SU-DHL-6 (cell line): ENCODE results near the gene FAM163B.

ENCODE experiments used
- H2AFZ ChIP-seq: fragments of 200-600 bp; sonication (generic); 2 replicates; pipeline ENCODE4 v1.6.1; 2014; ENCODE audit warnings: low read depth, mild to moderate bottlenecking, moderate library complexity, mixed read lengths, antibody characterized with exemption, low read length; ENCODE audit not compliant: severe bottlenecking
- H3F3A ChIP-seq: fragments of 200-600 bp; shearing (Covaris generic); 2 replicates; pipeline ENCODE4 v1.6.0; 2016; ENCODE audit warnings: antibody characterized with exemption, mild to moderate bottlenecking; ENCODE audit not compliant: insufficient read depth
- H3K27ac ChIP-seq: fragments of 200-600 bp; sonication (generic); 2 replicates; pipeline ENCODE4 v1.5.1; 2016; ENCODE audit warnings: low read depth, mild to moderate bottlenecking, low read length, moderate library complexity, mixed read lengths
- H3K27me3 ChIP-seq: fragments of 200-600 bp; sonication (generic), shearing (Covaris generic); 2 replicates; pipeline ENCODE4 v1.6.0; 2014; ENCODE audit warnings: mild to moderate bottlenecking, low read length
- H3K36me3 ChIP-seq: fragments of 200-600 bp; sonication (generic); 2 replicates; pipeline ENCODE4 v1.6.1; 2014; ENCODE audit warnings: mild to moderate bottlenecking, low read length, mixed read lengths
- H3K4me2 ChIP-seq: fragments of 300-600, 200-600 bp; shearing (Covaris generic), sonication (generic); 2 replicates; pipeline ENCODE4 v1.6.0; 2014; ENCODE audit warnings: low read length, low read depth, mild to moderate bottlenecking; ENCODE audit not compliant: poor library complexity, severe bottlenecking
- H3K4me3 ChIP-seq: fragments of 200-600 bp; sonication (generic); 2 replicates; pipeline ENCODE4 v1.5.1; 2014; ENCODE audit warnings: antibody characterized with exemption, low read length, mild to moderate bottlenecking, mixed read lengths; ENCODE audit not compliant: insufficient read depth, poor library complexity, severe bottlenecking
- H3K79me2 ChIP-seq: fragments of 200-600 bp; sonication (generic); 2 replicates; pipeline ENCODE4 v1.6.1; 2014; ENCODE audit warnings: mild to moderate bottlenecking, low read length, moderate library complexity; ENCODE audit not compliant: insufficient read depth
- H3K9ac ChIP-seq: fragments of 200-600 bp; sonication (generic); 2 replicates; pipeline ENCODE4 v1.7.0; 2014; ENCODE audit warnings: mild to moderate bottlenecking, low read length
- H3K9me2 ChIP-seq: fragments of 200-600 bp; sonication (generic); replicated peaks from 2 replicates; pipeline ENCODE4 v1.6.1; 2014; ENCODE audit warnings: low read length; ENCODE audit not compliant: insufficient read depth
- H3K9me3 ChIP-seq: fragments of 200-600 bp; sonication (generic); 2 replicates; pipeline ENCODE4 v1.6.1; 2014; ENCODE audit warnings: low read length, mixed read lengths; ENCODE audit not compliant: insufficient read depth
- H4K20me1 ChIP-seq: fragments of 200-600 bp; sonication (generic); 2 replicates; pipeline ENCODE4 v1.6.1; 2014; ENCODE audit warnings: low read depth, mild to moderate bottlenecking, antibody characterized with exemption, low read length, moderate library complexity, mixed read lengths
- EZH2phosphoT487 ChIP-seq: fragments of 200-600 bp; sonication (generic), shearing (Covaris generic); conservative IDR thresholded peaks from 2 replicates; pipeline ENCODE4 v1.6.1; 2018; ENCODE audit warnings: mild to moderate bottlenecking, antibody characterized with exemption, low read length, moderate library complexity, mixed read lengths
- TF ChIP-seq, protein P1 (sequence below): fragments of 200-600 bp; sonication (generic); IDR thresholded peaks from one replicate; pipeline ENCODE4 v1.5.1; 2017; ENCODE audit warnings: antibody characterized with exemption, mild to moderate bottlenecking, low read length, moderate library complexity; ENCODE audit not compliant: insufficient read depth, poor library complexity, severe bottlenecking

Gene FAM163B

DNA sequence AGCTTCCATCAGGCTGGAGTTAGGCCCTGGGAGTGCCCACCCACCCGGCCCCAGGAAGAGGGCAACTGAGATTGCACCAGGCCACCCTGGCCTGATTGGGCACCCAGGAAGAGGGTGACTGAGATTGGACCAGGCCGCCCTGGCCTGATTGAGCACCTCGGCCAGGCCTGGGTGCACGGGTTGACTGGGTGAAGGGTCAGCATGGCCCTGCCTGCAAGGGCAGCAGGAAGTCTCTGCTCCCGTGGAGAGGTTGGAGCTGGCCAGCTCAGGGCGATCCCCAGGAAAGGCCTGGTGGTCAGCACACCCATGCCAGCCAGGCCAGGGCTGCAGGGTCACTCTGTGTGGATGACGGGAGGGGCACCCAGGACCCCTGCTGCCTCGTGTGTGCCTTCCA lies 62.9 kb downstream of the FAM163B start:
- Histone ChIP-seq H3K27me3 (no peaks in the 10 kb centered on the region), H3K4me3 (no peak overlapping the region), H4K20me1 (no peaks in the 10 kb centered on the region), H3K36me3 (no peaks in the 10 kb centered on the region), H2AFZ (no peak overlapping the region), H3F3A (no peaks in the 10 kb centered on the region), H3K9me2 (no peaks in the 10 kb centered on the region), H3K9ac (no peak overlapping the region), H3K4me2 (no peak overlapping the region), H3K27ac (no peak overlapping the region), H3K9me3 (no peaks in the 10 kb centered on the region), H3K79me2 (no peaks in the 10 kb centered on the region)
- no peak for TF ChIP-seq EZH2phosphoT487
- TF ChIP-seq, protein P1, sequence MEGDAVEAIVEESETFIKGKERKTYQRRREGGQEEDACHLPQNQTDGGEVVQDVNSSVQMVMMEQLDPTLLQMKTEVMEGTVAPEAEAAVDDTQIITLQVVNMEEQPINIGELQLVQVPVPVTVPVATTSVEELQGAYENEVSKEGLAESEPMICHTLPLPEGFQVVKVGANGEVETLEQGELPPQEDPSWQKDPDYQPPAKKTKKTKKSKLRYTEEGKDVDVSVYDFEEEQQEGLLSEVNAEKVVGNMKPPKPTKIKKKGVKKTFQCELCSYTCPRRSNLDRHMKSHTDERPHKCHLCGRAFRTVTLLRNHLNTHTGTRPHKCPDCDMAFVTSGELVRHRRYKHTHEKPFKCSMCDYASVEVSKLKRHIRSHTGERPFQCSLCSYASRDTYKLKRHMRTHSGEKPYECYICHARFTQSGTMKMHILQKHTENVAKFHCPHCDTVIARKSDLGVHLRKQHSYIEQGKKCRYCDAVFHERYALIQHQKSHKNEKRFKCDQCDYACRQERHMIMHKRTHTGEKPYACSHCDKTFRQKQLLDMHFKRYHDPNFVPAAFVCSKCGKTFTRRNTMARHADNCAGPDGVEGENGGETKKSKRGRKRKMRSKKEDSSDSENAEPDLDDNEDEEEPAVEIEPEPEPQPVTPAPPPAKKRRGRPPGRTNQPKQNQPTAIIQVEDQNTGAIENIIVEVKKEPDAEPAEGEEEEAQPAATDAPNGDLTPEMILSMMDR, result no peak

DNA sequence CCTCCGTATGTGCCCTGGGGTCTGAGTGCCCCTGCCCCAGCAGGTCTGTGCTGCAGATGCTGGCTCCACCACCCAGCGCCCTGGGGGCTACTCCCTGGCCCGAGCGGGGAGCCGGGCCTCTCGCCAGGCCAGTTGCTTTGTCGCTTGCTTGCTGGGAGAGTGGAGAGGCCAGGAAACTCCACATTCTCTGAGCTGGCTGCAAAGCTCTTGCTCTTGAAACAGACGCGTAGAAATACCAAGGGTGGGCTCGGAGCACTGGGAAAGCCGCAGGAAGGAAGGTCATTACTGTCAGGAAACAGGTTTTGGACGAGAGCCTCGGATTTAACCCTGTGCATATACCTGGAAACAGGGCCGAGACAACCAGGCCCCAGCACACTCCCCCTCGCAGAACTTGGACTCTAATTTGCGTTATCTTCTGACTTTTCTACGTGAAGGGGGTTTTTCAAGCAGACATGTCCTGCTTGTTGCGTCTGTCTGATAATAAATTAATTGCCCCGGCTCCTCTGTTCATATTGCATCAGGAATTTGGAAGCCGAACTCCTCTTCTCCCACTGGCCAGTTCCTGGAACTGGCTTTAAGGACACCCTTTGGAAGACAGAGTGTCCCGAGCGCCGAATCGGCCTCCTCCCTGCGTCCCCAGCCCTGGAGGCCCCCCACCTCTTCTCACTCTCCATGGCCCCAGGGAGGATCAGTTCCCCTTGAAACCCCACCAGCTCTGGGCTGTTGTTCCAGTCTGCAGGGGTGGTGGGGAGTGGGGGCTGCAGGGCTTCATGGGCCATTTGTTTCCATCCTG lies 63.5 kb downstream of the FAM163B start:
- H3K79me2 ChIP-seq, result no peaks in the 10 kb centered on the region
- H3F3A ChIP-seq, result no peaks in the 10 kb centered on the region
- no peak overlapping the region for H3K4me2 ChIP-seq
- no peaks in the 10 kb centered on the region for H3K9me3 ChIP-seq
- H3K9ac ChIP-seq, result no peak overlapping the region
- H2AFZ ChIP-seq, result no peak overlapping the region
- no peak overlapping the region for H3K27ac ChIP-seq
- TF ChIP-seq, protein P1, result no peak
- TF ChIP-seq EZH2phosphoT487, result no peak
- no peak overlapping the region for H3K4me3 ChIP-seq
- no peaks in the 10 kb centered on the region for H3K27me3 ChIP-seq
- no peaks in the 10 kb centered on the region for H3K9me2 ChIP-seq
- H3K36me3 ChIP-seq, result no peaks in the 10 kb centered on the region
- no peaks in the 10 kb centered on the region for H4K20me1 ChIP-seq

DNA sequence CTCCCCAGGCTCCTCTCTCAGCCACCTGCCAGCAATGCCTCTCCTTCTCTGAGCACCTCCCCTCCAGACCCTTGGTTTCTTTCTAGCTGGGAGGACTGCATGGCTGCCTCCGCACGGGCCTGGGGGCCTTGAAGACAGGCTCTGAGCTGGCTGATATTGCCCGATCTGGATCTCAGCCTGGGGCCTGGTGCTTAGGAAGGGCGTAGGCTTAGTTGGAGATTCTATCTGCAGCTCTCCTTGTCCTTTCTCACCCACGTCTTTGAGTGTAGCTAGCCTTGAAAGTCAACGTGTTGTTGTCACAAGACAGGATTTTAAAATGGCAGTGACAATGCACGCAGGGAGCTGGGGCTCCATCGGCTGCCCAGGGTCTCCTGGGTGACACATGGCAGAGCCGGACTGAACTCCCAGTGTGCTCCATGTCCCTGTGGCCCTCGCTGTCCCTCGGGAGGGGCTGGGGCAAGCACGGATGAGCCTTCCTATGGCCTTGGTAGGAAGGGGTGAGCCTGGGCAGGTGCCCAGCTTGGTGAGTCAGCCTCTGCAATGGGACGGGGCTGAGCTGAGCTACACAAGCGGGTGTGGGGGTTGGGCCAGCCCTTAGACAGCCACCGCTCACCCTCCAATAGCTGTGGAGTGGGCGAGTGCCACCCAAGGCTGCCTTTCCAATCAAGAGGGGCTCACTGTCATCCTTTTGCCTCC lies 65.3 kb downstream of the FAM163B start:
- H3K9me2 ChIP-seq, result no peaks in the 10 kb centered on the region
- TF ChIP-seq EZH2phosphoT487, result no peak
- TF ChIP-seq, protein P1, result no peak
- no peak overlapping the region for H2AFZ ChIP-seq
- no peak overlapping the region for H3K4me3 ChIP-seq
- H3K27me3 ChIP-seq, result no peaks in the 10 kb centered on the region
- no peaks in the 10 kb centered on the region for H3F3A ChIP-seq
- H3K9ac ChIP-seq, result no peak overlapping the region
- no peaks in the 10 kb centered on the region for H3K79me2 ChIP-seq
- H3K27ac ChIP-seq, result no peak overlapping the region
- H3K36me3 ChIP-seq, result no peaks in the 10 kb centered on the region
- H3K4me2 ChIP-seq, result no peak overlapping the region
- no peaks in the 10 kb centered on the region for H3K9me3 ChIP-seq
- H4K20me1 ChIP-seq, result no peaks in the 10 kb centered on the region
